ENCODE measurements around the gene IGSF6.
"Not testable (repeated sequence)": the region's sequence is repeated elsewhere in the genome, so short reads cannot be mapped to it uniquely, and the experiment has no call there.

GRCh38 chr16:21674456-21674855 lies 22.0 kb upstream of the IGSF6 start:
- TF ChIP-seq, protein P1, sequence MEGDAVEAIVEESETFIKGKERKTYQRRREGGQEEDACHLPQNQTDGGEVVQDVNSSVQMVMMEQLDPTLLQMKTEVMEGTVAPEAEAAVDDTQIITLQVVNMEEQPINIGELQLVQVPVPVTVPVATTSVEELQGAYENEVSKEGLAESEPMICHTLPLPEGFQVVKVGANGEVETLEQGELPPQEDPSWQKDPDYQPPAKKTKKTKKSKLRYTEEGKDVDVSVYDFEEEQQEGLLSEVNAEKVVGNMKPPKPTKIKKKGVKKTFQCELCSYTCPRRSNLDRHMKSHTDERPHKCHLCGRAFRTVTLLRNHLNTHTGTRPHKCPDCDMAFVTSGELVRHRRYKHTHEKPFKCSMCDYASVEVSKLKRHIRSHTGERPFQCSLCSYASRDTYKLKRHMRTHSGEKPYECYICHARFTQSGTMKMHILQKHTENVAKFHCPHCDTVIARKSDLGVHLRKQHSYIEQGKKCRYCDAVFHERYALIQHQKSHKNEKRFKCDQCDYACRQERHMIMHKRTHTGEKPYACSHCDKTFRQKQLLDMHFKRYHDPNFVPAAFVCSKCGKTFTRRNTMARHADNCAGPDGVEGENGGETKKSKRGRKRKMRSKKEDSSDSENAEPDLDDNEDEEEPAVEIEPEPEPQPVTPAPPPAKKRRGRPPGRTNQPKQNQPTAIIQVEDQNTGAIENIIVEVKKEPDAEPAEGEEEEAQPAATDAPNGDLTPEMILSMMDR (IDR thresholded peaks at IDR 0.05), result not testable (repeated sequence)
- not testable (repeated sequence) for TF ChIP-seq POLR2A (IDR thresholded peaks at IDR 0.05)
